HPDE6-E6E7 (cell line): ENCODE results near the gene CMIP.

Experiments
- DNase-seq: peaks from one replicate; pipeline ENCODE4 v3.0.0; 2011; ENCODE audit warnings: missing footprints; ENCODE audit errors: extremely low spot score

Gene CMIP

DNA sequence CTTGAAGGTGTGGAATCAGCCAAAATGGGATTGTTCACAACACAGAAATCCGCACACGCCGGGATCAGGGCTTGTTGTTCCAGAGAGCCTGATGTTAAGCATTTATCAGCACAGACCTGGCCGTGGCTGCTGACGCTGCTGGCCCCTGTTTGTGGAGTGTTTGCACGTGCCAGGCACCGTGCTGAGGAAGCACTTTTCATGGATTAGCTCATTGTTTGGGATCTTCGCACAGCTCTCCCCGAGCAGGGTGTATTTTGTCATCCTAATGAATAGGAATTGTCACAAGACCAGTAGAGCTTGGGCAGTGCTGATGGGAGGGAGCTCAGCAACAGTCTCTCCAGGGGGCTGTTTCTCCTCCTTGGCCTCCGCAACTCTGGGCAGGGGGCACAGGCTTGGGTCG is 174.1 kb downstream of the CMIP start:
- DNase-seq, result no peak

DNA sequence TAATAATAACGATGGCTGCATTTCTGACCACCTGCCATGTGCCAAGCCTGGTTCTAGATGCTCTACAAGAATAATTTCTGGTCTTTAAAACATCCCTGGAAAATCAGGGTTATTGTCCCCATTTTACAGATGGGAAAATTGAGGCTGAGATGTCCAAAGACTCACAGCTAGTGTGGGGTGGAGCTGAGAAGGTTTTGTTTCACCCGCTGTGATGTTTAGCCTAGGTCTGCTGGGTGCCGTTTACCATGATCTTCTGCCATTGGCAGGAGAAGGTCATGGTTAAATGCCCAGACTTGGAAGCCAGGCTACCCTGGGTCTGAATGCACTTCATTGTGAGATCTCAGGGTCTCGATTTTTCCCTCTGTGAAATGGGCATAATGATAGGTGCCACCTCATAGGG is 175.4 kb downstream of the CMIP start:
- no peak for DNase-seq

GRCh38 chr16:81620796-81621195 is 176.2 kb downstream of the CMIP start:
- no peak for DNase-seq

- peak; percentile 100 for DNase-seq
These were observed 176.9 kb downstream of the CMIP start for GRCh38 chr16:81621496-81621895.

DNA sequence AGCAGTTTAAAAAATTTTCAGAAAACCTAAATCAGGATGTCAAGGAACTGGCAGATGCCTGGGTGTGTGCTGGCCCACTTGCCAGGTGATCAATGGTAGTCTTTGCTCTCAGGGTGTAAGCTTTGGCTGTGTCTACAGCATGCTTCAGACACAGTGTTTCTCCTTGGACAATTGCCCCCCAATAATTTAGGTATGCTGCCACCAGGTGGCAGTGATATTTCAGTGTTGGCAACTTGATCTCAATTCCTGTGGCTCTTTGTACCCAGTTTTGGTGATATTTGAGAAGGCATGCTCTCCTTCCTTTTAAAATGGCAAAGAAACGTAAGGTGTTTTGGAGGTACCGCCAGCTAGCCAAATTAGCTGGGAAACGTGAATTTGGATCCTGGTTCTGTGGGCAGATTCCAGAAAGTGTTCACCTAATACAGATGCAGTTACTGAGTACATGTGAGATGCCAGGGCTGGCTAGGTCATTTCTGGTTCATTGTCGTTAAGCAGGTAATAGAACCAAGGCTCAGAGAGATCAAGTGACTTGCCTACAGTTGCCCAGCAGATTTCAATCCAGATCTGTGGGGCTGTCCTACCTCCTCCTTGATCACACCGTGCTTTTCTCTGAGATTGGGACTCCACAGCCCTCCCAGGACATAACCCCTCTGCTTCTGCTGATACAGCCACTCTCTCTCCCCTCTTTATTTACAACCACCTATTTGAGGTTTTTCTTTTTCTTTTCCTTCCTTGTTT is 178.9 kb downstream of the CMIP start:
- no peak for DNase-seq

DNA sequence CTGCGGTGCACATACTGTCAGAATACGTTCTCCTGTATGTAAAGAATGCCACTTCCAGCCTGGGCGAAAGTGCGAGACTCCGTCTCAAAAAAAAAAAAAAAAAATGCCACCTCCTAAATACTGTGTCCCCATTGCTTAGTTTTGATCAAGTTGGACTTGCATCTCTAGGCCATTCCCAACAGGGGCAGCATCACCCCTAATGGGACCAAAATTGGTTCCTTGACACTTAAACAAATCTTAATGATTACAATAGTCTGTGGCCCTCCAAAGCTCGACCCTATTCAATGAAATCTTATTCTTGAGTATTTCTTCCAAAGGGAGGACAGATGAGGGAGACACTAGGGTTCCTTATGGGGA is 179.8 kb downstream of the CMIP start:
- DNase-seq, result no peak

GRCh38 chr16:81624760-81625543 is 180.3 kb downstream of the CMIP start:
- peak; percentile 71 for DNase-seq

DNA sequence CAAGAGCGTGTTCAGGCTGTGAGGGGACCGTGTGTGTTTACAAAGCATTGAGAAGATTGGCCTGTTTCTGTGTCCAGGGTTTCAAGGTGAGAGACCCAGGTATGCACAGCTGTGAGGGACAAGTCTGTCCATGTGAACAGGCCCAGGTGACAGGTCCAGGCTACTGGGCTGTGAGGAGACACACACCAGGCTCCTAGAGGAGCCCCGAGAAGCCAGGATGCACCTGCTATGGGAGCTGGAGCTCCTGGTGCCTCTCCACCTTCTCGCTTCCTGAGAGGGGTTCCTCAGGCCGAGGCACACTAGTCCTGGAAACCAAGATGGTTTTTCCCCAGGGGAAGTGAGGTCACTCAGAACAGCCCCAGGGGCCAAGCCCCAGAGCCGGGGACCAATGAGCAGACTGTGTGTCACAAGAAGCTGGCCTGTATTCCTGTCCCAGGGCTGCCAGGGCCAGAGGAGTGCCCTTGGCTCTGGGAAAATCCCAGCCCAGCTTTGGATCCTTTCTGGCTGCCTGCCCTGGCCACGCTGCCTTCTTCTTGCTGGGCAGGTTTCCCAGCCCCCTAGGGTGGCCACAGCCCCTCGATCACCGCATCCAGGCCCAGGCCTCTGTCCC is 181.0 kb downstream of the CMIP start:
- DNase-seq, result no peak

GRCh38 chr16:81626181-81626674 is 181.6 kb downstream of the CMIP start:
- no peak for DNase-seq

- DNase-seq, result no peak
These were observed 182.4 kb downstream of the CMIP start for GRCh38 chr16:81627024-81627423.

DNA sequence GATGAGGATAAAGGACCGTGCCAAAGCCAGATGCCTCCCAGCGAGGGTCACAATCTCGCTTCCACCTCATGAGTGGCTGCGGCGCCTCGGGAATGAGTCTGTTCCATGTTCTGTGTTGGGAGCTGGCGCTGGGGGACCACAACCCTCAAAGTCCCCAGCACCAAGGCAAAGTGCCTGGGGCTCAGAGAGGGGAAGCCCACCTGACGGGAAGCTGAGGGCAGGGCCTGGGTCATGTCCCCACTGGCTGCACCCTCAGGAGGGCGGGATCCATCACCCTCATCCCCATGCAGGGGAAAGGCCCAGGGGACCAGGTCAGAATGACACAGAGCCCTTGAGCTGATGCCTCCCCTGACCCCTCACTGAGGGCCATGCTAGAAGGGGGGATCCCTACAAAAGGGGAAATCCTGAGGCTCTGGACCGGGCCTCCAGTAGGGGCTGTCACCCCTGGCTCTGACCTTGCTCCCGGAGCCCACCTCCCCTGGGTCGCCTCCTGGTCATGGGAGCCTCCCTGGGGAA is 183.2 kb downstream of the CMIP start:
- no peak for DNase-seq

GRCh38 chr16:81629034-81629802 is 184.6 kb downstream of the CMIP start:
- DNase-seq, result no peak

GRCh38 chr16:81629896-81630634 is 185.5 kb downstream of the CMIP start:
- no peak for DNase-seq

- no peak for DNase-seq
These were observed 186.0 kb downstream of the CMIP start for GRCh38 chr16:81630635-81631031.

DNA sequence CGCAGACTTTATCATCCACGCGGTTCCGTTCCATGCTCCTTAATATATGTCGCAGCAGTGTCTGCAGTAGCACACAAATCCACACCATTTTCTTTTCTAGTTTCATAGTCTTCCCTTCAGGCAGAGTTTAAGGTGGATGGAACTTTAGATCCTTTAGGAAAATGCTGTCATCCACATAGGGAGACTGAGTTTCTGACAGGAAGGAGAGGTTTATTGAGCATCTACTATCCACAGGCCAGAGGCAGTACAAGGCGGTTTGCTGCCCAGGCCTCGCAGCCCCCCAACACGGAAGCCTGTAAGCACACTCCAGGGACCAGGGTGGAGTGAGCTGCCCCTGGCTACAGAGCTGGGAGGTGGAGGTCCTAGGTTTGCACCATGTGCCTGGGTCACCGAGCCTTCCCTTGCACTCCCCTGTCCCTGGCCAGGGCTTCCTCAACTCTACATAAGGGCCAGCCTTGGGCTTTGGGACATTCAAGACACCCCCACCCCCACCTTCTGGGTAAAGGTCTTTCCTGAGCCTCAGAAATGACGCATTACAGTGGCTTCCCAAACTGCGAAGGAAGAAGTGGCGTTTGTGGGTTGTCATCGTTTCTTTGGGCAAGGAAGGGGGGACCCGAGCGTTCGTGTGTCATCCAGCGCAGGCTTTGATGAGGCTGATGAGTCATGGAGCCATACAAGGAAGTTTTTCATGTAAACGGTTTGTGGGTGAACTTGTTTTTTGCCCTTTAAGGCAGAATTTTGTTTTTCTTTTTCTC is 188.0 kb downstream of the CMIP start:
- peak; percentile 94 for DNase-seq

GRCh38 chr16:81633147-81633619 is 188.6 kb downstream of the CMIP start:
- no peak for DNase-seq

DNA sequence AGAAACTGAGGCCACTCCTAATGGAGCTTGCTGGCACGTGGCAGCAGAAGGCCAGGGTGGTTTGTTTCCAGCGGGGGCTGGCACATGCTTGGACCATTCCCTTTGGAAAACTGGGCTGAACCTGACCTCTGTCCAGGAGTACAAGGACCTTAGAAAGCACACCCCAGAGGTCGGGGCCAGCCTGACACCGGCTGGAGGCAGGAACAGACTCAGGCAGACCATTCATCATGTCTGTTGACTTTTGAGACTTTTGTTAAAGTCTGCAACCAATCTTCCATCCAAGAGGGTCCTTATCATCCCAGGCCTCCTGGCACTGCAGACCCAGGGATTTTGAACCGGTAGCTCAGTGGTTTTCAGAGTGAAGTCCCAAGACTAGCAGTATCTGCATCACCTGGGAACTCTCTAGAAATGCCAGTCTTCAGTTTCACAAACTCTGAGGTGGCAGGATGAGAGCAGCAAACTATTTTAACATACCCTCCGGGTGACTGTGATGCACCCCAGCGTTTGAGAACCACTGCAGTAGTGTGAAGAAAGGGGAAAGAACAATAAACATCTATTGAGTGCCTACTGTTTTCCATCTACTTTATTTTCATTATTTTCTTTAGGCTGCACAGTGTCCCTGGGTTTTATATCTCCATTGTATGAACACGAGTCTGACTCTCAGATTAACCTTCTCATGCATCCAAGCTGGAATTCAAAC is 189.2 kb downstream of the CMIP start:
- DNase-seq, result no peak

GRCh38 chr16:81634380-81635062 is 189.9 kb downstream of the CMIP start:
- no peak for DNase-seq
